Thyroid gland (tissue), 4 donors: ENCODE measurements around the gene LENG1. TPM values are rescaled to one million over a fixed set of nuclear protein-coding genes. Genes with fewer than 3 reads are reported as not detected.
"Not testable (repeated sequence)": the region's sequence is repeated elsewhere in the genome, so short reads cannot be mapped to it uniquely, and the experiment has no call there.

Experiments used
- DNase-seq, 2 donors: peaks; one replicate each; pipeline ENCODE4 v3.0.0-alpha.2; 2019
- H3K27ac ChIP-seq, 3 donors: fragments of 200-600 bp; sonication (generic); 1 replicate in 2 of 3; 2 replicates in 1 of 3; pipeline ENCODE4 v1.5.1; 2016 to 2019; ENCODE audit warnings: mild to moderate bottlenecking in 1 of 3, moderate library complexity in 1 of 3
- H3K27me3 ChIP-seq: fragments of 200-600 bp; sonication (generic); one replicate; pipeline ENCODE4 v1.5.1; 2019
- H3K36me3 ChIP-seq, 2 donors: fragments of 200-600 bp; sonication (generic); one replicate each; pipeline ENCODE4 v1.5.1; 2016 to 2019
- H3K4me1 ChIP-seq, 2 donors: fragments of 200-600 bp; sonication (generic); one replicate each; pipeline ENCODE4 v1.5.1; 2017 to 2019
- H3K4me3 ChIP-seq, 3 donors: fragments of 200-600 bp; sonication (generic); replicated peaks in 1 of 3; 1 replicate in 2 of 3; 2 replicates in 1 of 3; pipeline ENCODE4 v1.5.1; 2016; ENCODE audit warnings: mild to moderate bottlenecking in 1 of 3
- H3K9me3 ChIP-seq: fragments of 200-600 bp; sonication (generic); one replicate; pipeline ENCODE4 v1.5.1; 2017
- CTCF ChIP-seq, 6 experiments: fragments of 200-600 bp in 3 of 6; fragments of 450-650 bp in 3 of 6; sonication (generic) in 3 of 6; IDR thresholded peaks; one replicate each; pipeline ENCODE4 v1.5.1; 2016 to 2019; ENCODE audit warnings: antibody characterized with exemption in 6 of 6, mild to moderate bottlenecking in 2 of 6, inconsistent platforms in 1 of 6, moderate library complexity in 1 of 6
- POLR2A ChIP-seq, 2 donors: fragments of 450-650 bp; IDR thresholded peaks; one replicate each; pipeline ENCODE4 v1.6.1; 2017; ENCODE audit warnings: antibody characterized with exemption in 2 of 2, mild to moderate bottlenecking in 2 of 2, moderate library complexity in 1 of 2
- WGBS, 2 donors: methylation state at CpG; one replicate each; pipeline ENCODE4 v1.1.5; 2017; 5-methylcytosine and 5-hydroxymethylcytosine counted together
- intact Hi-C: fragments of 100-400 bp; cut with DNase I; formaldehyde crosslinking; loops from one replicate; pipeline ENCODE4 v1.15.1; 2023
- total RNA-seq, 4 donors: library from RNA; depleted of rRNA; stranded (reverse); fragments of >200 nt; gene quantifications; one replicate each; pipeline ENCODE4 v1.2.3, GENCODE V29; 2016

The LENG1 gene
- total RNA-seq, 4 donors from 2014 or later, result 6.3 to 14.5 (median 8.2) TPM

- no peak for DNase-seq
- WGBS, 2 donors, result 76 to 82% methylated on average over 12 to 23 of the region's 25 CpGs
- intact Hi-C loops, result no loop called here
Measured at GRCh38 chr19:54173951-54174834, 14.7 kb upstream of the LENG1 start.

GRCh38 chr19:54173359-54173699 lies 13.8 kb upstream of the LENG1 start:
- Histone ChIP-seq H3K4me3 (peak overlapping the region in 1 of 3 donors; percentile 31), H3K36me3 (no peaks in the 10 kb centered on the region), H3K4me1 (peaks cover 3 to 7% of the 10 kb centered on the region in 2 donors), H3K27ac (peak overlapping the region in 2 of 3 donors; percentile 30 to 58), H3K9me3 (no peaks in the 10 kb centered on the region), H3K27me3 (no peaks in the 10 kb centered on the region)
- intact Hi-C loops, result no loop called here
- no peak for TF ChIP-seq CTCF (IDR thresholded peaks at IDR 0.05)
- TF ChIP-seq POLR2A (IDR thresholded peaks at IDR 0.05), result no peak
- 33 to 40% methylated on average over 8 to 15 of the region's 15 CpGs for WGBS, 2 donors
- DNase-seq, result no peak

More at GRCh38 chr19:54173951-54174834, 14.7 kb upstream of the LENG1 start:
- Histone ChIP-seq H3K9me3 (no peaks in the 10 kb centered on the region), H3K36me3 (no peaks in the 10 kb centered on the region), H3K4me3 (no peak overlapping the region), H3K27ac (no peak overlapping the region), H3K27me3 (no peaks in the 10 kb centered on the region), H3K4me1 (peaks cover 3 to 5% of the 10 kb centered on the region in 2 donors)
- TF ChIP-seq POLR2A (IDR thresholded peaks at IDR 0.05) (no peak), CTCF (IDR thresholded peaks at IDR 0.05) (no peak)

GRCh38 chr19:54172471-54173358 lies 13.2 kb upstream of the LENG1 start, which contains the start of gene TMC4:
Gene TMC4 (minus strand): TSS chr19:54173160. CDS start chr19:54173117, 43 bp downstream.
- Histone ChIP-seq H3K27ac (peak within 1 kb of the TSS; percentile 8 to 58 (median 45)), H3K36me3 (no peaks in the 10 kb centered on the region), H3K4me1 (peaks cover 3 to 9% of the 10 kb centered on the region in 2 donors), H3K4me3 (peak within 1 kb of the TSS in 2 of 3 donors; percentile 4 to 31), H3K27me3 (no peaks in the 10 kb centered on the region), H3K9me3 (no peaks in the 10 kb centered on the region)
- peak in 1 of 2 donors; percentile 43 for TF ChIP-seq POLR2A (IDR thresholded peaks at IDR 0.05)
- peak; percentile 43 to 66 (median 60) for TF ChIP-seq CTCF (IDR thresholded peaks at IDR 0.05)
- intact Hi-C loops, result no loop called here
- WGBS, 2 donors, result 3 to 13% methylated on average over 5 of the region's 13 CpGs
- peak; percentile 85 for DNase-seq

- 76 to 85% methylated on average over 8 to 11 of the region's 23 CpGs for WGBS, 2 donors
- H3K4me1 ChIP-seq, H3K27ac ChIP-seq, H3K36me3 ChIP-seq, DNase-seq, H3K27me3 ChIP-seq, intact Hi-C loops, H3K9me3 ChIP-seq: not testable (repeated sequence)
- H3K4me3 ChIP-seq, result peak overlapping the region in 1 of 3 donors; percentile 31
Measured at GRCh38 chr19:54171736-54172431, 12.4 kb upstream of the LENG1 start.

- H3K27me3 ChIP-seq, result no peaks in the 10 kb centered on the region
- no peak for DNase-seq
Measured at GRCh38 chr19:54169149-54169740, 9.7 kb upstream of the LENG1 start.

More at GRCh38 chr19:54169149-54169740, 9.7 kb upstream of the LENG1 start:
- no peak for TF ChIP-seq POLR2A (IDR thresholded peaks at IDR 0.05)
- no peak for TF ChIP-seq CTCF (IDR thresholded peaks at IDR 0.05)
- peaks cover 3 to 14% of the 10 kb centered on the region in 2 donors for H3K4me1 ChIP-seq
- H3K9me3 ChIP-seq, result no peaks in the 10 kb centered on the region
- H3K27ac ChIP-seq, result no peak overlapping the region
- WGBS, 2 donors, result 90% methylated on average over 21 of the region's 21 CpGs
- no peaks in the 10 kb centered on the region for H3K36me3 ChIP-seq
- intact Hi-C loops, result loop anchor here (5.0 kb wide), 1 partner anchor 63 kb away; no protein-coding TSS in a partner anchor
- no peak overlapping the region for H3K4me3 ChIP-seq
